ENCODE data around the gene PITRM1. TPM values are rescaled to one million over a fixed set of nuclear protein-coding genes. Genes with fewer than 3 reads are reported as not detected.

PITRM1 gene
- total RNA-seq, 2 experiments from 2014 or later = 34.6 to 40.3 TPM

DNA sequence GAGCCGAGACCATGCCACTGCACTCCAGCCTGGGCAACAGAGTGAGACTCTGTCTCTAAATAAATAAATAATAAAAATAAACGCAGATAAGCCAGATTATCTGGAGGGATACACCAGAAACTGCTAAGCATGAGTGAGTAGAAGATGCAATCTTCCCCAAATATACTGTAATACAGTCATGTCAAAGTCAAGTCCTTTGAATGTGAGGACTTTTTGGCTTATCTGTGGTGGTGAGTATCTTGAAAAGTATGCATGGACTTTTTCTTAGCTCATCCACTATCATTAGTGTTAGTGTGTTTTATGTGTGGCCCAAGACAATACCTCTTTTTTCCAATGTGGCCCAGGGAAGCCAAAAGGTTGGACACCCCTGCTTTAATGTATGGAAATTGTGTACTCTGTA is 44.7 kb upstream of the PITRM1 start:
- TF ChIP-seq, protein P1, sequence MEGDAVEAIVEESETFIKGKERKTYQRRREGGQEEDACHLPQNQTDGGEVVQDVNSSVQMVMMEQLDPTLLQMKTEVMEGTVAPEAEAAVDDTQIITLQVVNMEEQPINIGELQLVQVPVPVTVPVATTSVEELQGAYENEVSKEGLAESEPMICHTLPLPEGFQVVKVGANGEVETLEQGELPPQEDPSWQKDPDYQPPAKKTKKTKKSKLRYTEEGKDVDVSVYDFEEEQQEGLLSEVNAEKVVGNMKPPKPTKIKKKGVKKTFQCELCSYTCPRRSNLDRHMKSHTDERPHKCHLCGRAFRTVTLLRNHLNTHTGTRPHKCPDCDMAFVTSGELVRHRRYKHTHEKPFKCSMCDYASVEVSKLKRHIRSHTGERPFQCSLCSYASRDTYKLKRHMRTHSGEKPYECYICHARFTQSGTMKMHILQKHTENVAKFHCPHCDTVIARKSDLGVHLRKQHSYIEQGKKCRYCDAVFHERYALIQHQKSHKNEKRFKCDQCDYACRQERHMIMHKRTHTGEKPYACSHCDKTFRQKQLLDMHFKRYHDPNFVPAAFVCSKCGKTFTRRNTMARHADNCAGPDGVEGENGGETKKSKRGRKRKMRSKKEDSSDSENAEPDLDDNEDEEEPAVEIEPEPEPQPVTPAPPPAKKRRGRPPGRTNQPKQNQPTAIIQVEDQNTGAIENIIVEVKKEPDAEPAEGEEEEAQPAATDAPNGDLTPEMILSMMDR (conservative IDR thresholded peaks at IDR 0.05; ENCODE audit: low read length) = no peak
- TF ChIP-seq EZH2phosphoT487 (IDR thresholded peaks at IDR 0.05; ENCODE audit: borderline replicate concordance, low read depth, low read length) = no peak
- Histone ChIP-seq H3K27ac (ENCODE audit: low read depth, low read length, poor library complexity, severe bottlenecking) (no peak overlapping the region), H3K4me2 (ENCODE audit: low read length) (no peak overlapping the region)

DNA sequence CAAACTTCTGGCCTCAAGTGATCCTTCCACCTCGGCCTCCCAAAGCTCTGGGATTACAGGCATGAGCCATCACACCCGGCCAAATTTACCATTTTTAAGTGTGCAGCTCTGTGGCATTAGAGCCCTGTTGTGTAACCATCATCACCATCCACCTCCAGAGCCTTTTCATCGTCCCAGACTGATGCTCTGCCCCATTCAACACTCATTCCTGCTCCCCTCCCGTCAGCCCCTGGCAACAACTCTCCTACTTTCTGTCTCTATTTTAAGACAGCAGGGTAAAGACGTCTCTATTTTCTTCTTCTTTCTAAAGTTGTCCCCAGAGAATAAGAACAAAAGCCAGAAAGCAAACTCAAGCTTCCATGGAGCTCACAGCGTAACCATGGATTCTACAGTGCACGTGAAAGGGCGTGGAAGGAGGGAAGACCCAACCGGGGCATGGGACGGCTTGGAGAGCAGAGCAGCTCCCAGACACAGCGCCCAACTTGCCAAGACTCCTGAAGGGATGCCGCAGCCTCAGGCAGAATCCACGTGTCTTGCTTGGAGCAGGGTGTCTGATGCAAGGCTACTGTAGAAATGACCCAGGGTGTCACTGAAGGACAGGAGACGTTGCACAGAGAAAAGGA is 42.7 kb upstream of the PITRM1 start:
- H3K9me2 ChIP-seq (ENCODE audit: insufficient read depth, low read length) = no peaks in the 10 kb centered on the region
- no peak overlapping the region for H3K4me3 ChIP-seq (ENCODE audit: low read depth, low read length, poor library complexity, severe bottlenecking)
- CTCF ChIA-PET (ENCODE audit: unreplicated experiment) = no interaction called here
- no peaks in the 10 kb centered on the region for H3K79me2 ChIP-seq (ENCODE audit: insufficient read depth, low read depth, low read length)
- H4K20me1 ChIP-seq (ENCODE audit: insufficient read depth, low read length) = no peaks in the 10 kb centered on the region
- no peak overlapping the region for H2AFZ ChIP-seq (ENCODE audit: low read length)
- DNase-seq (ENCODE audit: low spot score) = no peak
- intact Hi-C loops (cut with micrococcal nuclease; ENCODE audit: unreplicated experiment) = no loop called here
- POLR2A ChIA-PET = no interaction called here
- H3K27ac ChIP-seq (ENCODE audit: low read depth, low read length, poor library complexity, severe bottlenecking) = no peak overlapping the region
- H3K9me3 ChIP-seq (ENCODE audit: low read length) = no peaks in the 10 kb centered on the region
- no peaks in the 10 kb centered on the region for H3K36me3 ChIP-seq (ENCODE audit: insufficient read depth, low read length)
- BruUV-seq (replicated peaks) = no TSS peak
- H3K4me2 ChIP-seq (ENCODE audit: low read length) = no peak overlapping the region
- H3K4me1 ChIP-seq (ENCODE audit: insufficient read depth, low read length, poor library complexity, severe bottlenecking) = no peaks in the 10 kb centered on the region
- TF ChIP-seq EZH2phosphoT487 (IDR thresholded peaks at IDR 0.05; ENCODE audit: borderline replicate concordance, low read depth, low read length) = no peak
- TF ChIP-seq, protein P1 (conservative IDR thresholded peaks at IDR 0.05; ENCODE audit: low read length) = no peak

More for the DNA sequence above, 44.7 kb upstream of the PITRM1 start:
- H3K9me2 ChIP-seq (ENCODE audit: insufficient read depth, low read length) = no peaks in the 10 kb centered on the region
- POLR2A ChIA-PET = interaction anchor here (0.5 to 0.6 kb wide), 2 partner anchors 15 to 956 kb away, joined by 3 read pairs; no protein-coding TSS in a partner anchor
- DNase-seq (ENCODE audit: low spot score) = no peak
- no TSS peak for BruUV-seq (replicated peaks)
- no peaks in the 10 kb centered on the region for H3K4me1 ChIP-seq (ENCODE audit: insufficient read depth, low read length, poor library complexity, severe bottlenecking)
- H3K9me3 ChIP-seq (ENCODE audit: low read length) = no peaks in the 10 kb centered on the region
- intact Hi-C loops (cut with micrococcal nuclease; ENCODE audit: unreplicated experiment) = no loop called here
- H4K20me1 ChIP-seq (ENCODE audit: insufficient read depth, low read length) = no peaks in the 10 kb centered on the region
- no peaks in the 10 kb centered on the region for H3K79me2 ChIP-seq (ENCODE audit: insufficient read depth, low read depth, low read length)
- H3K36me3 ChIP-seq (ENCODE audit: insufficient read depth, low read length) = no peaks in the 10 kb centered on the region
- no peak overlapping the region for H2AFZ ChIP-seq (ENCODE audit: low read length)
- H3K4me3 ChIP-seq (ENCODE audit: low read depth, low read length, poor library complexity, severe bottlenecking) = no peak overlapping the region
- CTCF ChIA-PET (ENCODE audit: unreplicated experiment) = no interaction called here

DNA sequence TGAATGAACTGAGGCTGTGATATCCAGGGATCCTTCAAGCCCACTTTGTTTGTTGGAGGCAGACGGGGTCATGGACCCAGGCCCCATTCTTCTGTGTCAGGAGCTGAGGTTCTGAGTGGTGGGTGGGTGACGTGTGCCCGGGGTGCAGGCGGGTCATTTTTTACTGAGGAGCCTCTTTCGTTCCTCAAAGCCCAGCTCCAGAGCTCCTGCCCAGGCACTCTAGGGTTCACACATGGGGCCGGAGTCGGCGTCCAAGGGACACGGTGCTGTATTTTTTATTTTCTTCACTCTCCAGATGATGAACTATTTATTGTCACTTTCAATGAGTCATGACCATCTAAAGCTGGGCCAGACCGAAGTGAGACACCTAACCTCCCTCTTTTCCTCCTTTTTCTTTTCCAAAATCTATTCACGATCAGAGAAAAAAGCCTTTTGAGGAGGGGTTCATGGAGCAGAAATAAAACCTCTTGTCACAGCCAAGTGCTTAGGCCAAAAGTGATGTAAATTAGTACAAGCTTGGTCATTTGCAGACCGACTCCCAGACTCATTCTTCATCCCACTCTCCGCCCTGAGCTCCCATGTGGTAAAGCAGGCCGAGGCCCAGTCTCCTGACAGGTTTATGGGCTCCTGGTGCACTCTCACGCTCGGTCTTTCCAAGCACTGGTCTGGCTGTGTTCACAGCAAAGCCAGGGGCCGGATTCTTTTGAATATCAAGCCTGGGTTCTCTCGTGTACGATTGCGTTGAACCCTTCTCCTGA is 41.4 kb upstream of the PITRM1 start:
- Histone ChIP-seq H3K4me1 (ENCODE audit: insufficient read depth, low read length, poor library complexity, severe bottlenecking) (no peaks in the 10 kb centered on the region), H3K9me3 (ENCODE audit: low read length) (no peaks in the 10 kb centered on the region), H3K9me2 (ENCODE audit: insufficient read depth, low read length) (no peaks in the 10 kb centered on the region), H3K36me3 (ENCODE audit: insufficient read depth, low read length) (no peaks in the 10 kb centered on the region), H3K79me2 (ENCODE audit: insufficient read depth, low read depth, low read length) (no peaks in the 10 kb centered on the region), H3K4me2 (ENCODE audit: low read length) (no peak overlapping the region), H4K20me1 (ENCODE audit: insufficient read depth, low read length) (no peaks in the 10 kb centered on the region), H3K4me3 (ENCODE audit: low read depth, low read length, poor library complexity, severe bottlenecking) (no peak overlapping the region), H3K27ac (ENCODE audit: low read depth, low read length, poor library complexity, severe bottlenecking) (no peak overlapping the region), H2AFZ (ENCODE audit: low read length) (no peak overlapping the region)
- no peak for DNase-seq (ENCODE audit: low spot score)
- TF ChIP-seq, protein P1 (conservative IDR thresholded peaks at IDR 0.05; ENCODE audit: low read length) = no peak
- no peak for TF ChIP-seq EZH2phosphoT487 (IDR thresholded peaks at IDR 0.05; ENCODE audit: borderline replicate concordance, low read depth, low read length)
- no TSS peak for BruUV-seq (replicated peaks)
- POLR2A ChIA-PET = interaction anchor here (0.7 kb wide), 1 partner anchor 170 kb away, joined by 3 read pairs; no protein-coding TSS in a partner anchor
- intact Hi-C loops (cut with micrococcal nuclease; ENCODE audit: unreplicated experiment) = no loop called here
- CTCF ChIA-PET (ENCODE audit: unreplicated experiment) = no interaction called here
